HCT116 (cell line): ENCODE measurements around the gene CREBBP.

Experiments used
- POLR2A ChIP-seq: IDR thresholded peaks from 2 replicates; pipeline ENCODE4 v1.7.0; 2011; ENCODE audit warnings: borderline replicate concordance; ENCODE audit not compliant: insufficient read depth, insufficient read length; ENCODE audit errors: extremely low read depth
- ZNF274 ChIP-seq: fragments of 200-500 bp; sonication (Bioruptor generic); IDR thresholded peaks from 2 replicates; pipeline ENCODE4 v1.6.1; 2014; ENCODE audit warnings: mild to moderate bottlenecking, low read depth, low read length, inconsistent platforms
- TF ChIP-seq, protein P1 (sequence below), 3 experiments: fragments of 200-600 bp in 1 of 3; sonication (generic) in 1 of 3; IDR thresholded peaks in 2 of 3; conservative IDR thresholded peaks in 1 of 3; 2 replicates each; pipeline ENCODE4 v1.5.1; 2012 to 2017; ENCODE audit warnings: low read depth in 2 of 3, low read length in 2 of 3, antibody characterized with exemption in 1 of 3, borderline replicate concordance in 1 of 3, control low read depth in 1 of 3, mild to moderate bottlenecking in 1 of 3, mixed read lengths in 1 of 3, mixed run types in 1 of 3, moderate library complexity in 1 of 3; ENCODE audit not compliant: insufficient read depth in 1 of 3

DNA sequence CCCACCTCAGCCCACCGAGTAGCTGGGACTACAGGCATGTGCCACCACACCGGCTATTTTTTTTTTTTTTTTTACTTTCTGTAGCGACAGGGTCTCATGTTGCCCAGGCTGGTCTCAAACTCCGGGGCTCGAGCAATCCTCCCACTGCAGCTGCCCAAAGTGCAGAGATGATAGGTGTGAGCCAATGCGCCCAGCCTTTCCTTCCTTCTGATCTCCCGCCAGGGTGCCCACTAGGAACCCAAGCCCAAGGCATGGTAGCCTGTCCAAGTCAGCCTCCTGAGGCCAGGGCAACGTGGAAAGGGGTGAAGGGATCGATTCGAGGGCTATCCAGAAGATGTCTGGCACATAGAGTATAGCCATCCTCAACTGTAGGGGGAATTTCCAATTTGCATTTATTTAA, 9.6 kb upstream of the CREBBP start:
- TF ChIP-seq, protein P1, sequence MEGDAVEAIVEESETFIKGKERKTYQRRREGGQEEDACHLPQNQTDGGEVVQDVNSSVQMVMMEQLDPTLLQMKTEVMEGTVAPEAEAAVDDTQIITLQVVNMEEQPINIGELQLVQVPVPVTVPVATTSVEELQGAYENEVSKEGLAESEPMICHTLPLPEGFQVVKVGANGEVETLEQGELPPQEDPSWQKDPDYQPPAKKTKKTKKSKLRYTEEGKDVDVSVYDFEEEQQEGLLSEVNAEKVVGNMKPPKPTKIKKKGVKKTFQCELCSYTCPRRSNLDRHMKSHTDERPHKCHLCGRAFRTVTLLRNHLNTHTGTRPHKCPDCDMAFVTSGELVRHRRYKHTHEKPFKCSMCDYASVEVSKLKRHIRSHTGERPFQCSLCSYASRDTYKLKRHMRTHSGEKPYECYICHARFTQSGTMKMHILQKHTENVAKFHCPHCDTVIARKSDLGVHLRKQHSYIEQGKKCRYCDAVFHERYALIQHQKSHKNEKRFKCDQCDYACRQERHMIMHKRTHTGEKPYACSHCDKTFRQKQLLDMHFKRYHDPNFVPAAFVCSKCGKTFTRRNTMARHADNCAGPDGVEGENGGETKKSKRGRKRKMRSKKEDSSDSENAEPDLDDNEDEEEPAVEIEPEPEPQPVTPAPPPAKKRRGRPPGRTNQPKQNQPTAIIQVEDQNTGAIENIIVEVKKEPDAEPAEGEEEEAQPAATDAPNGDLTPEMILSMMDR (IDR thresholded peaks at IDR 0.05 in 2 of 3, conservative IDR thresholded peaks at IDR 0.05 in 1 of 3; ENCODE audit: borderline replicate concordance in 1 of 3, insufficient read depth in 1 of 3, low read depth in 2 of 3, low read length in 2 of 3), result no peak
- TF ChIP-seq POLR2A (no peak), ZNF274 (no peak)
